Upper lobe of left lung (tissue), 6 donors: ENCODE data around the gene CD27. TPM values are rescaled to one million over a fixed set of nuclear protein-coding genes. Genes with fewer than 3 reads are reported as not detected.
"Not testable (repeated sequence)": the region's sequence is repeated elsewhere in the genome, so short reads cannot be mapped to it uniquely, and the experiment has no call there.

Experiments
- ATAC-seq, 2 donors: fragments of 200-7000 bp; cut with Tn5 transposase; one replicate each; pipeline ENCODE4 v1.9.1; 2022; ENCODE audit warnings: mild to moderate bottlenecking in 2 of 2, moderate library complexity in 2 of 2; ENCODE audit not compliant: low FRiP score in 2 of 2
- DNase-seq, 2 donors: peaks; one replicate each; pipeline ENCODE4 v3.0.0-alpha.2; 2019 to 2020
- H3K27ac ChIP-seq, 4 donors: fragments of 200-600 bp; sonication (generic); one replicate each; pipeline ENCODE4 v1.5.1; 2016 to 2019
- H3K27me3 ChIP-seq, 4 donors: fragments of 200-600 bp; sonication (generic); one replicate each; pipeline ENCODE4 v1.5.1; 2017 to 2019
- H3K36me3 ChIP-seq, 4 donors: fragments of 200-600 bp; sonication (generic); one replicate each; pipeline ENCODE4 v1.5.1; 2016 to 2019
- H3K4me1 ChIP-seq, 4 donors: fragments of 200-600 bp; sonication (generic); one replicate each; pipeline ENCODE4 v1.5.1; 2018 to 2019
- H3K4me3 ChIP-seq, 4 donors: fragments of 200-600 bp; sonication (generic); one replicate each; pipeline ENCODE4 v1.5.1; 2017 to 2019; ENCODE audit warnings: mild to moderate bottlenecking in 2 of 4, moderate library complexity in 1 of 4
- H3K9me3 ChIP-seq, 4 donors: fragments of 200-600 bp; sonication (generic); one replicate each; pipeline ENCODE4 v1.5.1; 2018 to 2019
- EP300 ChIP-seq, 4 donors: sonication (generic); formaldehyde crosslinking; IDR thresholded peaks; one replicate each; pipeline ENCODE4 v1.5.1; 2017; ENCODE audit warnings: antibody characterized with exemption in 4 of 4, control low read depth in 2 of 4
- POLR2A ChIP-seq, 4 donors: fragments of 450-650 bp; IDR thresholded peaks; one replicate each; pipeline ENCODE4 v1.5.1; 2016 to 2017; ENCODE audit warnings: antibody characterized with exemption in 4 of 4, mild to moderate bottlenecking in 2 of 4
- POLR2AphosphoS5 ChIP-seq, 2 donors: sonication (generic); formaldehyde crosslinking; IDR thresholded peaks; one replicate each; pipeline ENCODE4 v1.5.1; 2017; ENCODE audit warnings: antibody characterized with exemption in 2 of 2
- WGBS, 2 donors: methylation state at CpG; one replicate each; pipeline ENCODE4 v1.1.5; 2017 to 2018; 5-methylcytosine and 5-hydroxymethylcytosine counted together
- total RNA-seq, 6 donors: library from RNA; depleted of rRNA in 4 of 6; stranded (reverse); fragments of >200 nt in 4 of 6; gene quantifications; one replicate each; pipeline versions ENCODE4 v1.1.0 to v1.2.1, GENCODE V29; 2016 to 2021
- TF ChIP-seq, protein P1 (sequence below), 6 experiments: fragments of 450-650 bp in 4 of 6; fragments of 200-600 bp in 2 of 6; sonication (generic) in 2 of 6; IDR thresholded peaks; one replicate each; pipeline ENCODE4 v1.5.1; 2016 to 2019; ENCODE audit warnings: antibody characterized with exemption in 6 of 6
- donor health status: DM: no; HTN: no; CAD: no; lungs with moderate emphysema.
- donor health status: DM: no; HTN: yes; CAD: no; lungs with severe emphysema.

Gene CD27
- total RNA-seq, 6 donors from 2014 or later: 1.0 to 8.8 (median 3.3) TPM; not detected in 1

DNA sequence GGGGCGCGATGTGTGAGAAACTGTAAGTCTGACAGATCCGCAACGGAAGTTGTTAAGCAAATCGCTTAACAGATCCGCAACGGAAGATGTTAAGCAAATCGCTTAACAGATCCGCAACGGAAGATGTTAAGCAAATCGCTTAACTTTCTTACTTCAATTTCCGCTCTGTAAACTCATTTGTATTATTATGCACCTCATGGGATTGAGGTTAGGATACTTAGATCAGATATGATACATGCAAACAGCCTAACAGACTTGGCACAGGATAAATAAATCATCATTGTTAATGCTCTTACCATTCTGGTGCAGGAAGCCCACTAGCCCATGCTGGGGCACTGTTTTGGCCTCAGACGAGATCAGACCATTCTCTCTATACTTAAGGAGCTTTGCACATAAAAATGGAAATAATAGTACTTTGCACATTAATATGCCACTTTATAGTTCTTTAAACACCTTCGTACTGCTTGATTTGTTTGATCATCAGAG lies 49.5 kb downstream of the CD27 start:
- DNase-seq: no peak
- Histone ChIP-seq H3K27me3 (no peaks in the 10 kb centered on the region), H3K9me3 (no peaks in the 10 kb centered on the region), H3K4me3 (peak overlapping the region; percentile 34 to 90 (median 84)), H3K36me3 (peaks cover 0 to 41% (median 15%) of the 10 kb centered on the region in 4 donors), H3K4me1 (peaks cover 18 to 26% (median 21%) of the 10 kb centered on the region in 4 donors), H3K27ac (peak overlapping the region in 3 of 4 donors; percentile 94 to 97 (median 95))
- no peak for TF ChIP-seq POLR2AphosphoS5 (IDR thresholded peaks at IDR 0.05)
- no peak for TF ChIP-seq EP300 (IDR thresholded peaks at IDR 0.05)
- TF ChIP-seq, protein P1, sequence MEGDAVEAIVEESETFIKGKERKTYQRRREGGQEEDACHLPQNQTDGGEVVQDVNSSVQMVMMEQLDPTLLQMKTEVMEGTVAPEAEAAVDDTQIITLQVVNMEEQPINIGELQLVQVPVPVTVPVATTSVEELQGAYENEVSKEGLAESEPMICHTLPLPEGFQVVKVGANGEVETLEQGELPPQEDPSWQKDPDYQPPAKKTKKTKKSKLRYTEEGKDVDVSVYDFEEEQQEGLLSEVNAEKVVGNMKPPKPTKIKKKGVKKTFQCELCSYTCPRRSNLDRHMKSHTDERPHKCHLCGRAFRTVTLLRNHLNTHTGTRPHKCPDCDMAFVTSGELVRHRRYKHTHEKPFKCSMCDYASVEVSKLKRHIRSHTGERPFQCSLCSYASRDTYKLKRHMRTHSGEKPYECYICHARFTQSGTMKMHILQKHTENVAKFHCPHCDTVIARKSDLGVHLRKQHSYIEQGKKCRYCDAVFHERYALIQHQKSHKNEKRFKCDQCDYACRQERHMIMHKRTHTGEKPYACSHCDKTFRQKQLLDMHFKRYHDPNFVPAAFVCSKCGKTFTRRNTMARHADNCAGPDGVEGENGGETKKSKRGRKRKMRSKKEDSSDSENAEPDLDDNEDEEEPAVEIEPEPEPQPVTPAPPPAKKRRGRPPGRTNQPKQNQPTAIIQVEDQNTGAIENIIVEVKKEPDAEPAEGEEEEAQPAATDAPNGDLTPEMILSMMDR (IDR thresholded peaks at IDR 0.05): no peak
- no peak for TF ChIP-seq POLR2A (IDR thresholded peaks at IDR 0.05)
- peak in 1 of 2 donors; percentile 1 for ATAC-seq
- WGBS, 2 donors: 1% methylated on average over 14 of the region's 14 CpGs

DNA sequence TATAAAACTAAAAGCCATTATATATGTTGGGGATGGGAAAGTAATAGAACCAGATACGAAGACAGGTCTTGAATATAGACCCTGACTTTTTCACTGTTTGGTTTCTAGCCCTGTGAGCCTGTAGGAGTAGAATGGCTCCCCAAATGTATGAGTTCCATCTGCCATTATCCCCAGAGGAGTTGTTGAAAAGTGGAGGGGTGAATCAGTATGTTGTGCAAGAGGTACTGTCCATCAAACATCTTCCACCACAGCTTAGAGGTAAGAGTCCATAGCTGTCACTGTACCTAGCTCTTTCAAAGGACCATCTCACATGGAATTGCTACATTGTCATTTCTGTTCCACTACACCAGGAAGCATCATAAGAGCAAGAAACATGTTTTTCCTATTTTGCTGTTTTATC lies 50.2 kb downstream of the CD27 start:
- Histone ChIP-seq H3K27me3 (no peaks in the 10 kb centered on the region), H3K9me3 (no peaks in the 10 kb centered on the region), H3K27ac (no peak overlapping the region), H3K36me3 (peaks cover 0 to 46% (median 18%) of the 10 kb centered on the region in 4 donors), H3K4me3 (peak overlapping the region in 2 of 4 donors; percentile 83 to 85), H3K4me1 (peaks cover 18 to 26% (median 21%) of the 10 kb centered on the region in 4 donors)
- no peak for TF ChIP-seq POLR2AphosphoS5 (IDR thresholded peaks at IDR 0.05)
- TF ChIP-seq, protein P1 (IDR thresholded peaks at IDR 0.05): no peak
- no peak for TF ChIP-seq POLR2A (IDR thresholded peaks at IDR 0.05)
- no peak for TF ChIP-seq EP300 (IDR thresholded peaks at IDR 0.05)
- DNase-seq: no peak
- ATAC-seq: no peak
- 77 to 95% methylated on average over 1 of the region's 1 CpG for WGBS, 2 donors

DNA sequence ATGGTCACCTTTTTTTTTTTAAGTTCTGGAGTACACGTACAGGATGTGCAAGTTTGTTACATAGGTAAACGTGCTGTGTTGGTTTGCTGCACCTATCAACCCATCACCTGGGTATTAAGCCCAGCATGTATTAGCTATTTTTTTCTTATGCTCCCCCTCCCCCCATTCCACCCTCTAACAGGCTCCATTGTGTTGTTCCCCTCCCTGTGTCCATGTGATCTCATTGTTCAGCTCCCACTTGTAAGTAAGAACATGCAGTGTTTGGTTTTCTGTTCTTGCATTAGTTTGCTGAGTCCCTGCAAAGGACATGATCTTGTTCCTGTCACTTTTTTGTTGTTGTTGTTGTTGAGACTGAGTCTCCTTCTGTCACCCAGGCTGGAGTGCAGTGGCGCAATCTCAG lies 52.5 kb downstream of the CD27 start:
- Histone ChIP-seq H3K4me1 (peaks cover 15 to 22% (median 18%) of the 10 kb centered on the region in 4 donors), H3K36me3 (peaks cover 0 to 35% (median 17%) of the 10 kb centered on the region in 4 donors)
- H3K27me3 ChIP-seq, ATAC-seq, H3K9me3 ChIP-seq, H3K4me3 ChIP-seq, DNase-seq, H3K27ac ChIP-seq: not testable (repeated sequence)
- WGBS, 2 donors: 74 to 86% methylated on average over 3 of the region's 3 CpGs

DNA sequence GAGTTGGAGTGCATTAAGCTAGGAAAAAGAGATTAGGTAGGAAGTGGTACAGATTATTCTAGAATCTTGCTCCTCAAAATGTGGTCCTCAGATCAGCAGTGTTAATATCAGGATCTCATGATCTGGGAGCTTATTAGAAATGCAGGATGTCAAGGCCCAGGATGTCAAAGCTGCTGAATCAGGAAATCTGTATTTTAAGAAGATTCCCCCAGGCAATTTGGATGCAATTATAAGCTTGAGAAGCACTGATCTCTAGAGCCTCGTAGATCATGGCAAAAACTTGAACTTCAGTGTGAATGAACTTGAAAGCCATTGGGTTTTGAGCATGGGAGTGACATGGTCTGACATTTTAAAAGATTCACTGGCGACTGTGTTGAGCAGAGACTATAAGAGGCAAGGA lies 55.7 kb downstream of the CD27 start:
- WGBS, 2 donors: 96 to 97% methylated on average over 2 of the region's 2 CpGs
- Histone ChIP-seq H3K36me3 (peaks cover 0 to 47% (median 23%) of the 10 kb centered on the region in 4 donors), H3K27me3 (no peaks in the 10 kb centered on the region), H3K4me1 (peaks cover 0 to 3% (median 1%) of the 10 kb centered on the region in 4 donors), H3K27ac (no peak overlapping the region), H3K9me3 (no peaks in the 10 kb centered on the region), H3K4me3 (no peak overlapping the region)
- TF ChIP-seq EP300 (IDR thresholded peaks at IDR 0.05): no peak
- TF ChIP-seq POLR2AphosphoS5 (IDR thresholded peaks at IDR 0.05): no peak
- no peak for TF ChIP-seq POLR2A (IDR thresholded peaks at IDR 0.05)
- TF ChIP-seq, protein P1 (IDR thresholded peaks at IDR 0.05): no peak
- no peak for ATAC-seq
- DNase-seq: no peak

Other genes with a start within 250 kb of the CD27 start
- gene CD9, start 244.6 kb upstream of the CD27 start, total RNA-seq: 100 to 1,000 TPM in 5 of 6 donors, 10 to 100 TPM in 1; 96.4 to 716 (median 484) TPM
- 1 to 10 TPM in 5 of 6 donors, not detected in 1; 1.1 to 4.8 (median 2.1) TPM for gene PLEKHG6, start 134.3 kb upstream of the CD27 start, total RNA-seq
- 100 to 1,000 TPM; 140 to 425 (median 202) TPM for gene TNFRSF1A, start 102.9 kb upstream of the CD27 start, total RNA-seq
- gene SCNN1A, start 69.4 kb upstream of the CD27 start, total RNA-seq: 100 to 1,000 TPM; 153 to 594 (median 346) TPM
- 100 to 1,000 TPM in 5 of 6 donors, 10 to 100 TPM in 1; 84.9 to 207 (median 150) TPM for gene LTBR, start 60.8 kb upstream of the CD27 start, total RNA-seq
- 10 to 100 TPM; 32.6 to 71.5 (median 46.9) TPM for gene TAPBPL, start 7.1 kb downstream of the CD27 start, total RNA-seq
- 10 to 100 TPM in 2 of 6 donors, 1 to 10 TPM in 4; 4.6 to 25.1 (median 7.1) TPM for gene VAMP1, start 25.7 kb downstream of the CD27 start, total RNA-seq
- 100 to 1,000 TPM in 2 of 6 donors, 10 to 100 TPM in 4; 40.1 to 125 (median 67.2) TPM for gene MRPL51, start 48.3 kb downstream of the CD27 start, total RNA-seq
- gene NCAPD2, start 49.1 kb downstream of the CD27 start, total RNA-seq: 10 to 100 TPM; 15.4 to 43.0 (median 25.5) TPM
- gene GAPDH, start 89.6 kb downstream of the CD27 start, total RNA-seq: 1,000 to 10,000 TPM in 3 of 6 donors, 100 to 1,000 TPM in 3; 442 to 1,402 (median 931) TPM
- 100 to 1,000 TPM in 1 of 6 donors, 10 to 100 TPM in 5; 13.3 to 108 (median 32.0) TPM for gene IFFO1, start 111.1 kb downstream of the CD27 start, total RNA-seq
- gene NOP2, start 123.3 kb downstream of the CD27 start, total RNA-seq: 10 to 100 TPM; 19.4 to 49.2 (median 36.6) TPM
- 100 to 1,000 TPM; 165 to 267 (median 178) TPM for gene CHD4, start 162.4 kb downstream of the CD27 start, total RNA-seq
- 1 to 10 TPM; 1.3 to 4.4 (median 2.9) TPM for gene LPAR5, start 191.0 kb downstream of the CD27 start, total RNA-seq
- gene ACRBP, start 202.5 kb downstream of the CD27 start, total RNA-seq: 10 to 100 TPM in 1 of 6 donors, 1 to 10 TPM in 5; 1.8 to 12.6 (median 5.9) TPM
- 10 to 100 TPM; 24.3 to 79.6 (median 33.8) TPM for gene ING4, start 218.2 kb downstream of the CD27 start, total RNA-seq
- gene ZNF384, start 244.4 kb downstream of the CD27 start, total RNA-seq: 10 to 100 TPM; 33.4 to 52.8 (median 43.0) TPM